HG02840 (cell line): Measurements from ENCODE around the gene NDEL1.

Experiments used
- ATAC-seq: cut with Tn5 transposase; IDR thresholded peaks from one replicate; pipeline ENCODE4 v1.9.1; 2021; ENCODE audit warnings: mild to moderate bottlenecking, moderate library complexity, moderate number of reproducible peaks; ENCODE audit not compliant: unreplicated experiment, low FRiP score

The NDEL1 gene

GRCh38 chr17:8494506-8495111 lies 58.9 kb downstream of the NDEL1 start:
- no peak for ATAC-seq

DNA sequence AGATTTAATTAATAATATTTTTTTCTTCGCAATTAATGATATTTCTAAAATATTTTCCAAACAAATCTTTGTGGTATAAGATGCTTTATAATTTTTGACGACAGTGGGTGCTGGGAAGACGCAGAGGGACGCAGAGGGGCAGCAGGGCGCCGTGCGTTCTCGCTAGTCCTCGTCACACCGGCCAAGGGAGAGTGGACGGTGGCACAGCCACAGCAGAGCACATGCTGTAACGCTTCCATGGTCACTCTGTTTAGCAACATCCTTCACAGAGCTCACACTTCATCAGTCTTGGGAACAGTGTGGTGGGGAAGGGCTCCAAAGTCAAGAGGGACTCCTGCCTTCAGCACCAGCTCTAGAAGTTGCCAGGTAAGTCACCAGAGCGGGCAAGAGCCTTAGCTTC lies 60.4 kb downstream of the NDEL1 start:
- ATAC-seq = no peak

- no peak for ATAC-seq
Measured at GRCh38 chr17:8499171-8499570, 63.5 kb downstream of the NDEL1 start.

DNA sequence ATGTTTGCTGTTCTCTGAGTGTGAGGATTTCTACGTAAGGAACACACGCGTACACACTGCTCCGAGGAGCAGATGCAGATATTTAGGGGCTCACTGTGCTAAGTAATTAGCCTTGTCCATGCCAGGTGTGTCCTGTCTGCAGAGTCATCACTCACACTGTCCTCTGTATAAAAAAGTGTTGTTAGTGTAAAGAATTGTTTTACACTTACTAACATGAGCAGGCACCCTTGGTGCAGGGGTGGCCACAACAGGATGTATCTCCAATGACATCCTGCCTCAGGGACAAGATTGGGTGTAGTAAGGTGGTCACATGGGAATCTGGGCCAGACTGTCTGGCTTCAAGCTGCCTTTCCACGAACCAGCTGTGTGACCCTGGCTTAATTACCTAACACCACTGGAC lies 63.9 kb downstream of the NDEL1 start:
- ATAC-seq = no peak

DNA sequence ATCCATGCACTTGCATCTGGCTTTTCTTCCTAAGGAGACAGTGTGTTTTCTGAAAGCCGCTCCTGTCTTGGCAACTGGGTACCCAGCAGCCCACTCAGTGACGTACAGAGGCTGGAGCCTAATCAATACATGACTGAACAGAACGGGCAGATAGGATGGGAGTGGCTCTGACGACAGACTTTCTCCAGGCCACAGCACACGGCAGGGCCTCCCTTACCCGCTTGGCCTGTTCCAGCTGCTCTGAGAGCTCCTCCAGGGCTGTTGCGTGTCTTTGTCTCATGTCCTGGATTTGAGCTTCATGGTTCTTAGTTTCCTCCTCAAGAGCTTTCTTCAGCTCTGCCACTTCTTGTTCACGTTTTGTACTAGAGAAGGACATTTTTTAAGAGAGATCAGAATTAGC lies 64.9 kb downstream of the NDEL1 start:
- no peak for ATAC-seq

DNA sequence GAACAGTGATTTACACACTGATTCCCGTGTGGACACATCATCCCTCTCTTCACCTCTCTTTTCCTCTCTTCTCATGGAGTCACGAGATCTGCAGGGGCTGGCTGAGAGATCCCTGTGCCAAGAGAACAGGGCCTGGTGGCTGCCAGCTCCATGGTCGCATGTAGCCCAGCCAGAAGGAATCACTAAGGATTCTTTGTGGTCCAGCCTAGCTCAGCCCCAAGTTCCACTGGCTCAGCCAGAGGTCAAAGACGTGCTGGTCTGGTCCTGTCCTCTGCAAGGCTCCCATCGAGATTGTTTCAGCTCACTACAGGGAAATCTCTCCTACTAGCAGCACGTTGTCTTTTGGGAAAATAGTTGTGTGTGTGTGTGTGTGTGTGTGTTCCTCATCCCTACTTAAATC lies 66.4 kb downstream of the NDEL1 start:
- ATAC-seq = no peak

GRCh38 chr17:8503368-8503767 lies 67.7 kb downstream of the NDEL1 start:
- ATAC-seq = no peak

GRCh38 chr17:8503807-8504206 lies 68.1 kb downstream of the NDEL1 start:
- ATAC-seq = no peak

GRCh38 chr17:8504460-8505207 lies 69.0 kb downstream of the NDEL1 start:
- ATAC-seq = no peak

DNA sequence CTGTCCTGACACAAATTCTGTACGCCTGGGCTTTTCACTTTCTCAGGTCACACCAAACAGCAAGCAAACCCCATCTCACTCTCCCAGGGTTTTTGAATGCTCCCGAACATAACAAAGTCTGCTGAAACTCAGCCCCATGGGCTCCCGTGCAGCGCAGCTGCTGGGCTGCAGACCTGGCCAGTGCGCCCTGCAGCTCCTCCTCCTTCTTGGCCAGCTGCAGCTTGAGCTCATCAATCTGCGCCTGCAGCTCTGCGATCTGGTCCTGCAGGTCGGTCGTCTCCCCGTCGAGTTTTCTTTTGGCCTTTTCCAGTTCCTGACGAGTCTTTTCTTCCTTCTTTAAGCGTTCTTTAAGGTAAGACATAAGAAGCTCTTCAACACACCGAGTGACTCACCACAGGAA lies 70.5 kb downstream of the NDEL1 start:
- ATAC-seq = no peak

GRCh38 chr17:8514801-8515200 lies 79.1 kb downstream of the NDEL1 start:
- ATAC-seq = no peak
